Endothelial cell (in vitro differentiated cells): ENCODE measurements around the gene PRDM4. TPM values are rescaled to one million over a fixed set of nuclear protein-coding genes. Genes with fewer than 3 reads are reported as not detected.
"Not testable (repeated sequence)": the region's sequence is repeated elsewhere in the genome, so short reads cannot be mapped to it uniquely, and the experiment has no call there.

Experiments
- DNase-seq: peaks from one replicate; pipeline ENCODE4 v3.0.0; 2021; ENCODE audit warnings: low spot score
- H3K27ac Mint-ChIP-seq: one replicate; pipeline ENCODE4 v1.8.0; 2021; ENCODE audit warnings: mixed read lengths, inconsistent platforms; ENCODE audit not compliant: unreplicated experiment
- H3K27me3 Mint-ChIP-seq: one replicate; pipeline ENCODE4 v1.8.0; 2021; ENCODE audit warnings: mild to moderate bottlenecking, moderate library complexity, mixed read lengths, inconsistent platforms; ENCODE audit not compliant: unreplicated experiment
- H3K36me3 Mint-ChIP-seq: one replicate; pipeline ENCODE4 v1.8.0; 2021; ENCODE audit warnings: mild to moderate bottlenecking, low read depth, mixed read lengths, inconsistent platforms; ENCODE audit not compliant: unreplicated experiment
- H3K4me1 Mint-ChIP-seq: one replicate; pipeline ENCODE4 v1.8.0; 2021; ENCODE audit warnings: mild to moderate bottlenecking, mixed read lengths, inconsistent platforms; ENCODE audit not compliant: unreplicated experiment
- H3K4me3 Mint-ChIP-seq: one replicate; pipeline ENCODE4 v1.8.0; 2021; ENCODE audit warnings: mild to moderate bottlenecking, mixed read lengths, inconsistent platforms; ENCODE audit not compliant: unreplicated experiment
- H3K9me3 Mint-ChIP-seq: one replicate; pipeline ENCODE4 v1.8.0; 2021; ENCODE audit warnings: mixed read lengths, inconsistent platforms; ENCODE audit not compliant: unreplicated experiment
- total RNA-seq: library from RNA; stranded (reverse); fragmentation: NEBNext Ultra II Directional; extraction: Animal tissue kit (Norgen Biotek cat#: 25700); gene quantifications from one replicate; pipeline ENCODE4 v1.2.1, GENCODE V29; 2021; ENCODE audit not compliant: unreplicated experiment
- TF ChIP-seq, protein P1 (sequence below): fragments of 200-600 bp; sonication (generic); IDR thresholded peaks from one replicate; pipeline ENCODE4 v1.5.0; 2021; ENCODE audit warnings: antibody characterized with exemption; ENCODE audit not compliant: unreplicated experiment

The PRDM4 gene
- total RNA-seq, 1 donor from 2014 or later, result 23.0 TPM

- Mint-ChIP-seq H3K27me3 (no peaks in the 10 kb centered on the region), H3K27ac (no peak overlapping the region), H3K36me3 (peaks cover 70% of the 10 kb centered on the region), H3K4me3 (no peak overlapping the region), H3K4me1 (no peaks in the 10 kb centered on the region), H3K9me3 (no peaks in the 10 kb centered on the region)
- DNase-seq, result no peak
- TF ChIP-seq, protein P1, sequence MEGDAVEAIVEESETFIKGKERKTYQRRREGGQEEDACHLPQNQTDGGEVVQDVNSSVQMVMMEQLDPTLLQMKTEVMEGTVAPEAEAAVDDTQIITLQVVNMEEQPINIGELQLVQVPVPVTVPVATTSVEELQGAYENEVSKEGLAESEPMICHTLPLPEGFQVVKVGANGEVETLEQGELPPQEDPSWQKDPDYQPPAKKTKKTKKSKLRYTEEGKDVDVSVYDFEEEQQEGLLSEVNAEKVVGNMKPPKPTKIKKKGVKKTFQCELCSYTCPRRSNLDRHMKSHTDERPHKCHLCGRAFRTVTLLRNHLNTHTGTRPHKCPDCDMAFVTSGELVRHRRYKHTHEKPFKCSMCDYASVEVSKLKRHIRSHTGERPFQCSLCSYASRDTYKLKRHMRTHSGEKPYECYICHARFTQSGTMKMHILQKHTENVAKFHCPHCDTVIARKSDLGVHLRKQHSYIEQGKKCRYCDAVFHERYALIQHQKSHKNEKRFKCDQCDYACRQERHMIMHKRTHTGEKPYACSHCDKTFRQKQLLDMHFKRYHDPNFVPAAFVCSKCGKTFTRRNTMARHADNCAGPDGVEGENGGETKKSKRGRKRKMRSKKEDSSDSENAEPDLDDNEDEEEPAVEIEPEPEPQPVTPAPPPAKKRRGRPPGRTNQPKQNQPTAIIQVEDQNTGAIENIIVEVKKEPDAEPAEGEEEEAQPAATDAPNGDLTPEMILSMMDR, result no peak
Measured at GRCh38 chr12:107704041-107704440, 56.9 kb downstream of the PRDM4 start.

- no peaks in the 10 kb centered on the region for H3K27me3 Mint-ChIP-seq
- no peak for DNase-seq
- H3K4me1 Mint-ChIP-seq, result no peaks in the 10 kb centered on the region
- TF ChIP-seq, protein P1, result no peak
- no peaks in the 10 kb centered on the region for H3K9me3 Mint-ChIP-seq
- no peak overlapping the region for H3K4me3 Mint-ChIP-seq
- no peak overlapping the region for H3K27ac Mint-ChIP-seq
- H3K36me3 Mint-ChIP-seq, result peaks cover 64% of the 10 kb centered on the region
Measured at GRCh38 chr12:107702106-107702505, 58.8 kb downstream of the PRDM4 start.

DNA sequence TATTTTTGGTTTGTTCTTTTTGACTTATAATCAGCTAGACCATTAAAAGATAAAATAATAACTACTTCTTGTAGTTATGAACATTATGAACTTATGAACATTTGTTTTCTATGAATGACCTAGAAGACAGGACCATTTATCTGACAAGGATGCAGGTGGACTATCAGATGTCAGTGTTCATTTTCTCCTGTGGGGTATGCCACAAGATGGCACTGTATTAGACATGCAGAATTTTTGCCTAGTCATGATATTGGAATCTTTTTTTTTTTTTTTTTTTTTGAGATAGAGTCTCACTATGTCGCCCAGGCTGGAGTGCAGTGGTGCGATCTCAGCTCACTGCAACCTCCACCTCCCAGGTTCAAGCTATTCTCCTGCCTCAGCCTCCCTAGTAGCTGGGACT, 65.2 kb downstream of the PRDM4 start:
- H3K9me3 Mint-ChIP-seq, result not testable (repeated sequence)
- peaks cover 47% of the 10 kb centered on the region for H3K36me3 Mint-ChIP-seq

GRCh38 chr12:107685360-107686248, 75.3 kb downstream of the PRDM4 start, which contains the start of gene PWP1:
Gene PWP1, plus strand, starts transcription at chr12:107685799. Its CDS starts 101 bp downstream, at chr12:107685900.
- Mint-ChIP-seq H3K27me3 (peaks cover 3% of the 10 kb centered on the region), H3K27ac (peak within 1 kb of the TSS; percentile 92), H3K9me3 (no peaks in the 10 kb centered on the region), H3K4me1 (peaks cover 10% of the 10 kb centered on the region), H3K4me3 (peak within 1 kb of the TSS; percentile 95), H3K36me3 (peaks cover 17% of the 10 kb centered on the region)
- DNase-seq, result peak; percentile 96
- TF ChIP-seq, protein P1, result no peak

More for the DNA sequence above, 65.2 kb downstream of the PRDM4 start:
- not testable (repeated sequence) for H3K27me3 Mint-ChIP-seq, H3K4me3 Mint-ChIP-seq, DNase-seq, H3K4me1 Mint-ChIP-seq, H3K27ac Mint-ChIP-seq

- Mint-ChIP-seq H3K9me3 (no peaks in the 10 kb centered on the region), H3K4me1 (peaks cover 10% of the 10 kb centered on the region), H3K4me3 (peak overlapping the region; percentile 95), H3K27ac (peak overlapping the region; percentile 11), H3K27me3 (peaks cover 3% of the 10 kb centered on the region), H3K36me3 (peaks cover 15% of the 10 kb centered on the region)
- no peak for DNase-seq
- TF ChIP-seq, protein P1, result no peak
Measured at GRCh38 chr12:107684990-107685359, 76.0 kb downstream of the PRDM4 start.
